Measurements from ENCODE around the gene TOM1L2. TPM values are rescaled to one million over a fixed set of nuclear protein-coding genes. Genes with fewer than 3 reads are reported as not detected.

The TOM1L2 gene
- polyA plus RNA-seq, 1 experiment: 25.5 TPM

DNA sequence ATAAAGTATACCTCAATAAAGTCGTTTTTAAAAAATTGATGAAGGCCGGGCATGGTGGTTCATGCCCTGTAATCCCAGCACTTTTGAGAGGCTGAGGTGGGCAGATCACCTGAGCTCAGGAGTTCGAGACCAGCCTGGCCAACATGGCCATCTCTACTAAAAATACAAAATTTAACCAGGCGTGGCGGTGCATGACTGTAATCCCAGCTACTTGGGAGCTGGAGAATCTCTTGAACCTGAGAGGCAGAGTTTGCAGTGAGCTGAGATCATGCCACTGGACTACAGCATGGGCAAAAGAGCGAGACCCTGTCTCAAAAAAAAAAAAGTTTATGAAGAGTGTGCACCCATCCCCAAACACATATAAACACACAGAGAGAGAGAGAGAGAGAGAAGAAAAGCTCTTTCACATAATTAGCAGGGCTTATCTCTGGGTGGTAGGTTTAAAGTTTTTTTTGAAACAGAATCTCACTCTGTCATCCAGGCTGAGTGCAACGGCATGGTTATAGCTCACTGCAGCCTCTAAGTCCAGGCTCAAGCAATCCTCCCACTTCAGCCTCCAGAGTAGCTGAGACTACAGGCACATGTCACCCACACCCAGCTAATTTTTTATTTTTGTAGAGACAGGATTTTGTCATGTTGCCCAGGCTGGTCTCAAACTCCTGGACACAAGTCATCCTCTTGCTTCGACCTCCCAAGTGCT, 138.4 kb downstream of the TOM1L2 start:
- Histone ChIP-seq H3K4me3 (ENCODE audit: low read depth, low read length) (no peak overlapping the region), H3K27ac (ENCODE audit: low read depth, low read length) (no peak overlapping the region), H3K27me3 (ENCODE audit: control insufficient read depth, insufficient read depth, low read length) (no peaks in the 10 kb centered on the region), H3K9me3 (ENCODE audit: control insufficient read depth, insufficient read depth, low read length) (no peaks in the 10 kb centered on the region)
- no peak for DNase-seq (ENCODE audit: low read depth, low spot score)
- ChIA-PET CTCF (no interaction called here), POLR2A (interaction anchor here (0.6 kb wide), 1 partner anchor 28 kb away, joined by 4 read pairs; no protein-coding TSS in a partner anchor)
- TF ChIP-seq, protein P1, sequence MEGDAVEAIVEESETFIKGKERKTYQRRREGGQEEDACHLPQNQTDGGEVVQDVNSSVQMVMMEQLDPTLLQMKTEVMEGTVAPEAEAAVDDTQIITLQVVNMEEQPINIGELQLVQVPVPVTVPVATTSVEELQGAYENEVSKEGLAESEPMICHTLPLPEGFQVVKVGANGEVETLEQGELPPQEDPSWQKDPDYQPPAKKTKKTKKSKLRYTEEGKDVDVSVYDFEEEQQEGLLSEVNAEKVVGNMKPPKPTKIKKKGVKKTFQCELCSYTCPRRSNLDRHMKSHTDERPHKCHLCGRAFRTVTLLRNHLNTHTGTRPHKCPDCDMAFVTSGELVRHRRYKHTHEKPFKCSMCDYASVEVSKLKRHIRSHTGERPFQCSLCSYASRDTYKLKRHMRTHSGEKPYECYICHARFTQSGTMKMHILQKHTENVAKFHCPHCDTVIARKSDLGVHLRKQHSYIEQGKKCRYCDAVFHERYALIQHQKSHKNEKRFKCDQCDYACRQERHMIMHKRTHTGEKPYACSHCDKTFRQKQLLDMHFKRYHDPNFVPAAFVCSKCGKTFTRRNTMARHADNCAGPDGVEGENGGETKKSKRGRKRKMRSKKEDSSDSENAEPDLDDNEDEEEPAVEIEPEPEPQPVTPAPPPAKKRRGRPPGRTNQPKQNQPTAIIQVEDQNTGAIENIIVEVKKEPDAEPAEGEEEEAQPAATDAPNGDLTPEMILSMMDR (IDR thresholded peaks at IDR 0.05; ENCODE audit: low read depth, low read length): no peak

DNA sequence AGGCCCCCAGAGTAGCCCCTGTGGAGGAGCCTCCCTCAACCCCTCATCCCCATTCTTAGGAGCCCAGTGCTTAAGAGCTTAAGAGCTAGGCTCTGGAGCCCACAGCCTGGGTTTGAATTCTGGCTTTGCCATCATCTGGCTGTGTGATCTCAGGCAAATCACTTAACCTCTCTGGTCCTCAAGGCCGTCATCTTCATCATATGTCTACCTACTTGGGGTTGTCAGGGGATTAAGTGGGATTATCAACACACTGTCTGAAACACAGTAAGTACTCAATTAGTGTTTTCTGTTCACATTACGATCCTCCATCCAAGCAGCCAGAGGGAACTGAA, 140.2 kb downstream of the TOM1L2 start:
- no peaks in the 10 kb centered on the region; the same call in 1 of the 2 replicates for H3K9me3 ChIP-seq (ENCODE audit: control insufficient read depth, insufficient read depth, low read length)
- DNase-seq (ENCODE audit: low read depth, low spot score): no peak
- no peak overlapping the region for H3K4me3 ChIP-seq (ENCODE audit: low read depth, low read length)
- POLR2A ChIA-PET: no interaction called here
- CTCF ChIA-PET: no interaction called here
- no peak overlapping the region for H3K27ac ChIP-seq (ENCODE audit: low read depth, low read length)
- TF ChIP-seq, protein P1 (IDR thresholded peaks at IDR 0.05; ENCODE audit: low read depth, low read length): no peak
- H3K27me3 ChIP-seq (ENCODE audit: control insufficient read depth, insufficient read depth, low read length): no peaks in the 10 kb centered on the region

DNA sequence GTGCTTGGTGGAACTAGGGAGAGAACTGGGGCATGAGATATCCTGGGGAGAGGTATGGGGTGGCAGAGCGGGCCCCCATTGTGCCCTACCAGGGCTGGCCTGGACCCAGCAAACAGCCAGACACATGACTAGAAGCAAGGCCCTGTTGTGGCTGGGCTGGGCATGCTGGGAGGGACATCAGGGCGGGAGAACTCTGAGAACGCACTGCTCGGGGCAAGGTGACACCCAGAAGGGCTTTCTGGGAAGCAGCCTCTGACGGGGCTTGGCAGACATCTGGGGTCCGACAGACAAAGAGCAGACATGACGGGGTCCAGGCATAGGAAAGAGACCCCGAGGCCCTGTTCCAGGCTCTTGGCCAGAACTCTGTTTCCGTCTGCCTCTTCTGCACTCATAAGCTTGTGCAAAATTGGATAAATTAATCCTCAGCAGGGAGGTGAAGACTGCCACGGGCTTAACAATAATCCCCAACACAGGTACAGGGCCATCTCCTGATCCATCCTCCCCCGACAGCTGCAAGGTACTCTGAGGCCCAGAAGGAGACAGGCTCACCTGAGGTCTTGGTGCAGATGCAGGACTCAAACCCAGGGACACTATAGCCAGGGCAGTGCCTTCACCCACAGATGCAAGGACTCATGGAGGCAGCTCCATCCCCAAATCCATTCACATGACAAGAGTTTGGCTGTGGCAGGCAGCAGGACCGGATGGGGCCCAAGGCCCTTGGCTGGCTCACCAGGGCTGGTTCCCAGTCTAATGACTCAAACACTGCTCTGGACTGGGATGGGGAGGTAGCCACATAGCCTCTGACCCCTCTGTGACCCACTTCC, 140.8 kb downstream of the TOM1L2 start:
- no peaks in the 10 kb centered on the region for H3K27me3 ChIP-seq (ENCODE audit: control insufficient read depth, insufficient read depth, low read length)
- no peaks in the 10 kb centered on the region; the same call in 1 of the 2 replicates for H3K9me3 ChIP-seq (ENCODE audit: control insufficient read depth, insufficient read depth, low read length)
- ChIA-PET POLR2A (no interaction called here), CTCF (interaction anchor here (0.6 kb wide), 1 partner anchor 1877 kb away, joined by 3 read pairs; no protein-coding TSS in a partner anchor)
- no peak overlapping the region for H3K27ac ChIP-seq (ENCODE audit: low read depth, low read length)
- no peak for DNase-seq (ENCODE audit: low read depth, low spot score)
- no peak overlapping the region for H3K4me3 ChIP-seq (ENCODE audit: low read depth, low read length)
- TF ChIP-seq, protein P1 (IDR thresholded peaks at IDR 0.05; ENCODE audit: low read depth, low read length): no peak

DNA sequence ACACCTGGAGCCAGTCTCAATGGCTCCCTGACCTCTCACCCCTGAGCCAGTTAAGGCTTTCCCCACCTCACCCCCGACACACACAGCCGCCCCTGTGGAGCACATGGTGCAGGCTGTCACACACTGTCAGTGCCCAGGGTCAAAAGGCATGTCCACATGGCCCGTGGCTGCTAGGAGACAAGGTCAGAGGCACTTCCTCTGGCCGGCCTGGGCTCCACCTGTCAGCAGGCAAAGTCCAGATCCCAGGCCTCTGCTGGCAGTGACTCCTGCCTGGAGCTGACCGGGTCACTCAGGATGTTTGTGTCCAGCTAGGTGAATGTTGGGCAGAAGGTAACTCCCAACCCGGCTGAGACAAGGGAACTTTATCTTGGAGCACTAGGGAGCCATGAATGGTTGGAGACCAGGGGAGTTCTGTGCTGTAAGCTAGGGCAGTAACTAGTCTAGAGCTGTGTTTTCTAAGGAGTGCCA, 141.4 kb downstream of the TOM1L2 start:
- no peak overlapping the region for H3K4me3 ChIP-seq (ENCODE audit: low read depth, low read length)
- TF ChIP-seq, protein P1 (IDR thresholded peaks at IDR 0.05; ENCODE audit: low read depth, low read length): no peak
- CTCF ChIA-PET: interaction anchor here (0.6 to 1.1 kb wide), 2 partner anchors 29 to 1876 kb away, joined by 3 to 4 read pairs; no protein-coding TSS in a partner anchor
- no peak for DNase-seq (ENCODE audit: low read depth, low spot score)
- H3K27me3 ChIP-seq (ENCODE audit: control insufficient read depth, insufficient read depth, low read length): no peaks in the 10 kb centered on the region
- no peaks in the 10 kb centered on the region; the same call in 1 of the 2 replicates for H3K9me3 ChIP-seq (ENCODE audit: control insufficient read depth, insufficient read depth, low read length)
- H3K27ac ChIP-seq (ENCODE audit: low read depth, low read length): no peak overlapping the region
- POLR2A ChIA-PET: no interaction called here

DNA sequence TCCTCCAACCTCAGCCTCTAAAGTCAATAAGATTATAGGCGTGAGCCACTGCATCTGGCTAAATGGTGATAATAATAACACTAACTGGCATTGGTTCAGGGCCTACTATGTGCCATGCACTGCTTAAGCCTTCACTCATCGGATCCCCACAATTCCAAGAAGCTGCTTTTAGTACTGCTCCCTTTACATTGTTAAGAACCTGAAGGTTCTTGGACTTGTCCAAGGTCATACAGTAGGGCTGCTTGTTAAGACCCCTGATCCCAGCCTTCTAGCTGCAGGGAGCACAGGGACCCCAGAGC, 142.0 kb downstream of the TOM1L2 start:
- Histone ChIP-seq H3K27me3 (ENCODE audit: control insufficient read depth, insufficient read depth, low read length) (no peaks in the 10 kb centered on the region), H3K9me3 (ENCODE audit: control insufficient read depth, insufficient read depth, low read length) (no peaks in the 10 kb centered on the region; the same call in 1 of the 2 replicates), H3K4me3 (ENCODE audit: low read depth, low read length) (no peak overlapping the region), H3K27ac (ENCODE audit: low read depth, low read length) (no peak overlapping the region)
- TF ChIP-seq, protein P1 (IDR thresholded peaks at IDR 0.05; ENCODE audit: low read depth, low read length): no peak
- CTCF ChIA-PET: interaction anchor here (1.1 kb wide), 1 partner anchor 30 kb away, joined by 4 read pairs; no protein-coding TSS in a partner anchor
- POLR2A ChIA-PET: no interaction called here
- DNase-seq (ENCODE audit: low read depth, low spot score): no peak

Measured in AG04450 (cell line).